GM19455 (cell line): ENCODE data around the gene ANKMY2.
A peak's percentile ranks its signal among the peaks of the same experiment; 100 is the strongest.
"Not testable (repeated sequence)": the region's sequence is repeated elsewhere in the genome, so short reads cannot be mapped to it uniquely, and the experiment has no call there.

Experiments used
- ATAC-seq: cut with Tn5 transposase; IDR thresholded peaks from one replicate; pipeline ENCODE4 v1.9.1; 2021; ENCODE audit not compliant: unreplicated experiment

The ANKMY2 gene

DNA sequence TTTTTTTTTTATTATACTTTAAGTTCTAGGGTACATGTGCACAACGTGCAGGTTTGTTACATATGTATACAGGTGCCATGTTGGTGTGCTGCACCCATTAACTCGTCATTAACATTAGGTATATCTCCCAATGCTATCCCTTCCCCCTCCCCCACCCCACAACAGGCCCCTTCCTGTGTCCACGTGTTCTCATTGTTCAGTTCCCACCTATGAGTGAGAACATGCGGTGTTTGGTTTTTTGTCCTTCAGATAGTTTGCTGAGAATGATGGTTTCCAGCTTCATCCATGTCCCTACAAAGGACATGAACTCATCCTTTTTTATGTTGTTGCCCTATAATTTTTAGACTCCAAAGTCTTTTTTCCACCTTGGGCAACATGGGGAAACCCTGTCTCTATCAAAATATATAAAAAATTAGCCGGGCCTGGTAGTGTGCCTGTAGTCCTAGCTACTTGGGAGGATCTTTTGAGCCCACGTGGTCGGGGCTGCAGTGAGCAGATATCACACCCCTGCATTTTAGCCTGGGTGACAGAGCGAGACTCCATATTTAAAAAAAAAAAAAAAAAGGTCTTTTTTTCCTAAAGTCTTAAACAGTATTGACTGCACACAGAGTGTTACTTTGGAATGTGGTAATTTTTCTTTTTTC is 14.4 kb upstream of the ANKMY2 start:
- ATAC-seq = not testable (repeated sequence)

DNA sequence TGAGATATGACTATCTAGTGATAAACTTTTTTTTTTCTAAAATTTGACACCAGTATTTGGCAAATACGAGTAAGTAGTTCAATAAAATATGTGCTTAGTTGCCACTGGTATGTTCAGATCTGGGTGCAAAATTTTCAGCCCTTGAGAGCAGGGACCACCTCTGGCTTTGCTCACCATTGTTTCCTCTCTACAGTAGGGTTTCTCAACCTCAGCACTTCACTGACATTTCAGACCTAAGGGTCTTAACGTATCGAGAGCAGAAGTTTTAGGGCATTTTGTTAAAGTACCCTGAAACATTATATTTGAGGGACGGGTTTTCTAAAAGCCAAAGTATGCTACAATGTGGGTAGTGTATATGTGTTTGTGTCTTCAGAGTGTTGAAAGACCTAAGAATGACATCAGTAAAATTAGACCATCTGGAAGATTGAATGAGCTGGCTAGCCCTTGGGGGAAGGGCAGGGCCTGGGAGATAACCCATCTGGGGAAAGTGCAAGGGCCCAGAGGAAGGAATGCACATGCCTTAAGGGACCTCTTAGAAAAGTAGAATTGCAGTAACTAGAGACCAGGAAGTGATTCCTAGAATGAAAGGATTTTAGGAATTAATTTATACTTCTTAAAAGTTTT is 12.2 kb upstream of the ANKMY2 start:
- no peak for ATAC-seq

- no peak for ATAC-seq
Measured at GRCh38 chr7:16656141-16656540, 10.6 kb upstream of the ANKMY2 start.

GRCh38 chr7:16655394-16655793 is 9.8 kb upstream of the ANKMY2 start:
- no peak for ATAC-seq

DNA sequence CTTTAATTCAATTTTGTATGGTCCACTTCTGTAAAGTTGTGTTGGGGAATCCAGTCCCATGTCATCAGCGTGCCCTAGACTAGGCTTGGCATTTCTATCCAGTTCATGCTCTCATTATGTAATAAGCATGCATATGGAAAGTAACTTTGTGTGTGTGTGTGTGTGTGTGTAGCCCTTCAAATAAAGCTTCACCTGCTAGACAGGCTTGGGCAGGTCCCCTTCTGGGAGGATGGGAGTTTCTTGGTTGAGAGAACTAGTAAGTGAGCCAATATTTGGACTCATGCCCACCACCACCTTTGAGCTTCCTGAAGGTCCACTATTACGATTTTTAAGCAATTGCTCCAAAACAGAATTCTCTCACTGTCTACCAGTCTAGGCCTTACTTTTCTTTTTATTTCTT is 7.3 kb upstream of the ANKMY2 start:
- ATAC-seq = no peak

- no peak for ATAC-seq
Measured at GRCh38 chr7:16652240-16652583, 6.7 kb upstream of the ANKMY2 start.

DNA sequence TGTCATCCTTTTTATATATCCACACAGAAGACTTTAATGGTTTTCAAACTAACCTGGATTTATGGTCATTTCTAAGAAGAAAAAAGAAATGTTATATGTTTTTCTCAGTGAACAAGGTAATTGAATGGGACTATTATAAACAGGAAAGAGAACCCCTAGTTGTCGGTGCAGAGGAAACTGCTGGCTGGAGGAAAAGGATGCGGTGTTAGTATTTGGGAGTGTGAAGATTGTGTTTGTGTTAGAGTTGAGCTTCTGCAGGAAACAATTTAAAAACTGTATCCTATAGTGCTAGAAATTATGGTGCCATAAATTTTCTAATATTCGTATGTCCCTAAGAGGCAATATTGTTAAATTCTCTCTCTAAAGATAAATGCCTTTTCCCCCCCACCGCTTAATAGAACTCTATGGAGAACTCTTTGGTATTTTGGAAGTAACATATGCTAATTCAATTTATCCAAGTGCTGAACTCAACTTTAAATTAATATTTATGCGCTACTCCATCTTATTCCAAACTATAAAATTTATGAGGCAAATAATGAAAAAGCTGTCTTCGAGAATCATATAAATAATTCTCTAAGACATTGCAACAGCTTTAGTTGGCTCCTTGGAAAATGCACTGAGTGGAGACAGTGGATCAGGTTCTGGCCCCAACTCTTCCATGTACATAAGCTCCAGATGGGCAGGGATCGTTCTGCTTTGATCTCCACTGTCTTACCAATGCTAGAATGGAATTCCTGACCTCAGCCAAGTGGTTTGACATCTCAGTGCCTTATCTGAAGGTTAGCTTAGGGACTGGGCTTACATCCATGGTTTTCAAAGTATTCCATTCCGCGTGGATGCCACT is 6.1 kb upstream of the ANKMY2 start:
- no peak for ATAC-seq

- ATAC-seq = no peak
Measured at GRCh38 chr7:16650266-16650665, 4.7 kb upstream of the ANKMY2 start.

- no peak for ATAC-seq
Measured at GRCh38 chr7:16649196-16649595, 3.6 kb upstream of the ANKMY2 start.

- ATAC-seq = no peak
Measured at GRCh38 chr7:16648551-16648950, 3.0 kb upstream of the ANKMY2 start.

- no peak for ATAC-seq
Measured at GRCh38 chr7:16647435-16647960, 1.9 kb upstream of the ANKMY2 start.

DNA sequence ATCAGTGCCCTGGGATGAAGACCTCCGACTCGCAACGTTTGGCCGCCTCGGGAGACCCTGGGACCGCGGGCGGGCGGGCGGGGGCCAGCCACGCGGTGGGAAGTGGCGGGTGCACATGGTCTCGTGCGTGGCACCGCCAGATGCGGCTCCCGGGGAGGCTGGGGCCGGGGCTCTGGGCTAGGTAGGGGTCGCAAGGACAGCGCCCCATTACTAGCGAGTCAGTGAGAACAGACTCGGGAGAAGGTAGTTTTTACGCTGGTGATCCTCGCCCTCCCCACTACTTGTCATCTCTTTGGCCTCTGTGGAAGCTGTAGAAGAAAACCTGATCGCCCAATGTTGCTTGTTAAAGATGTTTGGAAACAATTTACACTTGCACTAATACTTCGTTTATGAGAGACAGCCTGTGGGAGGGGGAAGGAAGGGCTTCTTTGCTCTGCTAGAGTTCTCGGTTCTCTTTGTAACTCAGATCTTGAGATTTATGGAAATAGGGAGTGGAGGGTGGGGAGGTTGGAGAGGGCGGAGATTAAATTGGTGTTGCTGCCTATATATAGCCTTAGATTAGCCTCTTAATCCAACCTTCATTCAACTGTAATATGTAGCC is 1.0 kb upstream of the ANKMY2 start:
- no peak for ATAC-seq

DNA sequence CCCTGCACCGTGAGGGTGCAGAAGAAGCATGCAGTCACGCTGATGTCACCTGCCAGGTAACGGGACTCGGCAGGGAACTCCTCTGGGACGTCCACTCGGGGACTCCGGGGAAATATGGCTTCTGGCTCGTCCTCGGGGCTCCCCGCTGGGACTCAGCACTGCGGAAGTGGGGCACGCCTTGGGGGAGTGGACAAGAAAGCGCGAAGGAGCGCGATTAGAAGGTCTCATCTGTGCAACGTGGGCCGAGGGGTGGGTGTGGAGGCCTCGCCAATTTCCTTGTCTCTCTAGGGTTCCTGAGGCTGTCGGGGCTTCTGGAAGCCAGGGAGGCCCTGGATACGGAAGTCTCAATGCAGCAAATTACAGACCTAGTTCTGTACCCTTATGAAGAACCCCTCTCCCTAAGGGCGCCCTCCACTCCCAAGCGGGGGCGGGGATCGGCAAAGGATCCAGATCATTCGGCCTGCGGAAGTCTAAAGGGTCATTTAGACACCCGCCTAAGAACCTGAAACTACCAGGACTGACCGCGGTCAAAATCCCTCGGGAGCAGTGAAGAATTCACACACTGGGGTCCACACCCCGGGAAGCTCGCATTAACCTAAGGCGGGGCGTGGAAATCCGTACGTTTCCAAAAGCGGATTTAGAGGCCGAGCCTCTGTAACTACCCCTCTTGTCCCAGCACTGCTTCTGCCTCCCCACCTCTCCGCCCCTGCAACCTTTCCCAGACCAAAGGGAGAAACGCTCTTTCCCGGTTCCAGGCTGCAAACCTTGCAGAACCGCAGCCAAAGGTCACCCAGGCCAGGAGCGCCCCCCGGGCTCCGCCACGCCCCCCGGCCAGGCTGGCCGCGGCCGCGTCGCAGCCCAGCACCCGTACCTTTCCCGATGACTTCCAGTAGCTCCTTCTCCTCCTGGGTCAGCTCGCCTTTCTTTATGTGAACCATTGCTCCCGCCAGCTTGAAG is 640 bp downstream of the ANKMY2 start:
- ATAC-seq = peak; percentile 17

DNA sequence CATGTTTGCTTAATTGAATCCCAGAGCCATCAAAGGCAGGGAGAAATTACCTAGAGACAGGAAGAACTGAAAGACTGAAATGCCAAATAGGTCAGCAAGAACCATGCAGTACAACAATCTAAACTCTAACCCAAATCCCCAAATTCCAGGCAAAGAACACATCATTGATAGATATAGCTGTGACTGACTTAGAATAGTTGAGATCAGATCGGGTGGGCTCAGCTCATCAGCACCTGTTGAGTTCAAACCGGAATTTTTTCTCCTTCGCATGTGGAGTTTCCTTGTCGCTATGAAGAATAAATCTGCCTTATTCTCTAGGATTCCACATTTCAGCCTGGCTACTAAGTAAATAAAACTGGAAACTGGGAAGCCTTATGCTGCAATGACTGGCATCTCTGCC is 1.4 kb downstream of the ANKMY2 start:
- no peak for ATAC-seq

GRCh38 chr7:16638282-16639280 is 7.0 kb downstream of the ANKMY2 start:
- ATAC-seq = no peak

- no peak for ATAC-seq
Measured at GRCh38 chr7:16637379-16637778, 8.2 kb downstream of the ANKMY2 start.

DNA sequence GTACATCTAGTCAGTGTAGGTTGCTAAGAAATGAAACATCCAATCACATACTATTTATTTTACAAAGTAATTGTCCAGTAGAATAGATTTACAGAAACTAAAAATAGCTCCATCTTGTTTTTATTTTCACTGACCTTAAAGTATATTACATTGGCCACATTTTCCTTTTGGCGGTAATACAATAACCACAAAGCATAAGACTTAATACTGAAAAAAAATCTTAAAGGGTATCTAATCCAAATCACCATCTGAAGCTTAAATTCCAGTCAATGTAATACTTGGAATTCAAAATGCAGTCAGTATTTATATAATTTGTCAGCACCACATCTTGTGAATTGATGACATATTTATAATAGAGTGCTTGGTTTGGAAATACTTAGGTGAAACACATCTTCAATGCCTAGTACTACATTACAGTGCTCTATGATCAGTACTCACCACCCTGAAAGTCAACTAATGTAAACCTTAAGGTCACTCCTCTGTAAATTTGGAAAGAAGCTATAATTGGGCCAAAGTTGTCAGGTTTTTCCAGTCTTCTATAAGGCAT is 8.9 kb downstream of the ANKMY2 start:
- no peak for ATAC-seq

- no peak for ATAC-seq
Measured at GRCh38 chr7:16634271-16634738, 11.2 kb downstream of the ANKMY2 start.

DNA sequence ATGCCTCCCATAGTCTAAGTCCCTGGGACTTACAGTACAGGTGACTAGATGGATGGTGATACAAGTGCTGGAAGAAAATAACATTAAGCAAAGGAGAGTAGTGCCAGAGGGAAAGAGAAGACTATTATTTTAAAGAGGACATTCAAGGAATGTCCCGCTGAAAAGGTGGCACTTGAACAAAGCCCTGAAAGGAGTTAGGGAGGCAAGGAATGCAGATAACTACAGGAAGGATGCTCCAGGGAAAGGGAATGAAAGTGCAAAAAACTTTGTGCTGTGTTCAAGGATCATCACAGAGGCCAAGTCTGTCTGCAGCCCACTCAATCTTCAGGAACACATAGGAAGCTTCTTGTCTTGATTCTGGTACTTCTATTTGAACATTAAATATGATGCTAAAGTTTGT is 14.9 kb downstream of the ANKMY2 start:
- no peak for ATAC-seq
